Measurements from ENCODE around the gene TRAPPC2.

GRCh38 chrX:13775837-13776236, 41.4 kb upstream of the TRAPPC2 start:
- TF ChIP-seq EZH2 (IDR thresholded peaks at IDR 0.05; ENCODE audit: borderline replicate concordance, low read depth, low read length, poor library complexity, severe bottlenecking) (no peak), CTCF (conservative IDR thresholded peaks at IDR 0.05; ENCODE audit: low read depth, low read length) (no peak)
